ENCODE data around the gene CEP128.
A peak's percentile ranks its signal among the peaks of the same experiment; 100 is the strongest.

CEP128 gene

GRCh38 chr14:80944861-80945617 lies 3.5 kb upstream of the CEP128 start:
- Histone ChIP-seq H3K9me3 (no peaks in the 10 kb centered on the region), H3K4me1 (peaks cover 4% of the 10 kb centered on the region; the same call in 1 of the 2 replicates), H3K36me3 (replicated peaks) (no peaks in the 10 kb centered on the region), H3K4me3 (no peak overlapping the region), H3K27me3 (ENCODE audit: low read depth) (peaks cover 6% of the 10 kb centered on the region; the same call in 1 of the 2 replicates)
- in situ Hi-C loops (cut with MboI; ENCODE audit: low sequenced_read_pairs) = no loop called here
- DNase-seq (ENCODE audit: low spot score in 2 of 2) = no peak

DNA sequence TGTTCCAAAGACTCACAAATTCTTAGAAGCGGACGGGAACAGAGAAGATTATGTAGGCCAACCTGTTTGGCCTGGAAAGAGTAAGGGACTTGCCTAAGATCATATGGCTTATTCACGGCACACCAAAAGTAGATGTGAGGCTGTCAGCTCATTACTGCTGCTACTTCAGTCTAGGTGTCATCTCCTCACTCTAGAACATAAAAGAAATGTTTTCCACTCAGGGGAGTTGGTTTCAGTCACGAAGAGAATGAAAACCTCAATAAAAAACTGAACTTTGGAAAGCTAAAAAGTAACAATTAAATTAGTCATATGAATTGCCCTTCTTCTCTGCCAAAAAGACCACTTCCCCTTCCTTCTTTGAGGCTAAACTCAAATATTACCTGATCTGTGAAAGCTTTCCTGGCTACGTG lies 658 bp upstream of the CEP128 start:
- in situ Hi-C loops (cut with MboI; ENCODE audit: low sequenced_read_pairs) = no loop called here
- Histone ChIP-seq H3K36me3 (replicated peaks) (no peaks in the 10 kb centered on the region), H3K27me3 (ENCODE audit: low read depth) (no peaks in the 10 kb centered on the region), H3K4me3 (peak overlapping the region; percentile 64), H3K4me1 (peaks cover 4% of the 10 kb centered on the region; the same call in 1 of the 2 replicates), H3K9me3 (no peaks in the 10 kb centered on the region)
- peak in 1 of 2 experiments; percentile 7 for DNase-seq (ENCODE audit: low spot score in 2 of 2)

- no peaks in the 10 kb centered on the region; the same call in 1 of the 2 replicates for H3K36me3 ChIP-seq (replicated peaks)
- no peaks in the 10 kb centered on the region for H3K27me3 ChIP-seq (ENCODE audit: low read depth)
- no peak overlapping the region for H3K4me3 ChIP-seq
- DNase-seq (ENCODE audit: low spot score in 2 of 2) = no peak
- in situ Hi-C loops (cut with MboI; ENCODE audit: low sequenced_read_pairs) = no loop called here
- H3K4me1 ChIP-seq = peaks cover 4% of the 10 kb centered on the region; the same call in 1 of the 2 replicates
- no peaks in the 10 kb centered on the region for H3K9me3 ChIP-seq
Observed at GRCh38 chr14:80940146-80940545, 1.4 kb downstream of the CEP128 start.

GRCh38 chr14:80933686-80934085 lies 7.9 kb downstream of the CEP128 start:
- DNase-seq (ENCODE audit: low spot score in 2 of 2) = no peak
- no peaks in the 10 kb centered on the region; the same call in 1 of the 2 replicates for H3K36me3 ChIP-seq (replicated peaks)
- no peak overlapping the region for H3K4me3 ChIP-seq
- H3K27me3 ChIP-seq (ENCODE audit: low read depth) = no peaks in the 10 kb centered on the region
- in situ Hi-C loops (cut with MboI; ENCODE audit: low sequenced_read_pairs) = no loop called here
- H3K9me3 ChIP-seq = no peaks in the 10 kb centered on the region
- H3K4me1 ChIP-seq = no peaks in the 10 kb centered on the region

DNA sequence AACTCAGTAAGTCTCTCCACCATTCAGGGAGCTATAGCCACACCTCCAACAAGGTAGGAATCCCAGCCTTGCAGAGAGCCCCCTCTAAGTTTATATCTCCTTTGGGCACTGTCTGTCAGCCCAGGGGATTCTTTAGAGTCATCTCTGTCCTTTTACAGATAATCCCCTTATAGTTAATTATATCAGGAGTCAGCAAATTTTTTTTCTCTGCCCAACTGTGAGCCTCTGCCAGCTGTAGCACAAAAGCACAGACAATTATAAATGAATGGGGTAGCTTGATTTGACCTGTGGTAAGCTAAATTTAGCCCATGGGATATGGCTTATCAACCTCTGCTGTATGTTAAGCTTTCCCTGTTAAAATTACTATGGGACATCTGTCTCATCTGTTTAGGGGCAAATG lies 8.3 kb downstream of the CEP128 start:
- Histone ChIP-seq H3K4me1 (no peaks in the 10 kb centered on the region), H3K4me3 (no peak overlapping the region), H3K36me3 (replicated peaks) (no peaks in the 10 kb centered on the region; the same call in 1 of the 2 replicates), H3K9me3 (no peaks in the 10 kb centered on the region), H3K27me3 (ENCODE audit: low read depth) (no peaks in the 10 kb centered on the region)
- in situ Hi-C loops (cut with MboI; ENCODE audit: low sequenced_read_pairs) = no loop called here
- no peak for DNase-seq (ENCODE audit: low spot score in 2 of 2)

GRCh38 chr14:80930836-80931389 lies 10.6 kb downstream of the CEP128 start:
- Histone ChIP-seq H3K27me3 (ENCODE audit: low read depth) (no peaks in the 10 kb centered on the region), H3K4me3 (no peak overlapping the region), H3K9me3 (no peaks in the 10 kb centered on the region), H3K4me1 (no peaks in the 10 kb centered on the region), H3K36me3 (replicated peaks) (no peaks in the 10 kb centered on the region)
- no peak for DNase-seq (ENCODE audit: low spot score in 2 of 2)
- in situ Hi-C loops (cut with MboI; ENCODE audit: low sequenced_read_pairs) = no loop called here

GRCh38 chr14:80930095-80930494 lies 11.4 kb downstream of the CEP128 start:
- DNase-seq (ENCODE audit: low spot score in 2 of 2) = no peak
- Histone ChIP-seq H3K4me3 (no peak overlapping the region), H3K9me3 (no peaks in the 10 kb centered on the region), H3K4me1 (no peaks in the 10 kb centered on the region), H3K27me3 (ENCODE audit: low read depth) (no peaks in the 10 kb centered on the region), H3K36me3 (replicated peaks) (no peaks in the 10 kb centered on the region)
- in situ Hi-C loops (cut with MboI; ENCODE audit: low sequenced_read_pairs) = no loop called here

GRCh38 chr14:80927083-80927989 lies 14.2 kb downstream of the CEP128 start:
- H3K4me1 ChIP-seq = peaks cover 3% of the 10 kb centered on the region; the same call in 1 of the 2 replicates
- in situ Hi-C loops (cut with MboI; ENCODE audit: low sequenced_read_pairs) = no loop called here
- no peaks in the 10 kb centered on the region for H3K36me3 ChIP-seq (replicated peaks)
- H3K4me3 ChIP-seq = no peak overlapping the region
- H3K9me3 ChIP-seq = no peaks in the 10 kb centered on the region
- no peaks in the 10 kb centered on the region for H3K27me3 ChIP-seq (ENCODE audit: low read depth)
- no peak for DNase-seq (ENCODE audit: low spot score in 2 of 2)

GRCh38 chr14:80926397-80927082 lies 15.0 kb downstream of the CEP128 start:
- Histone ChIP-seq H3K9me3 (no peaks in the 10 kb centered on the region), H3K4me3 (no peak overlapping the region), H3K4me1 (peaks cover 3% of the 10 kb centered on the region; the same call in 1 of the 2 replicates), H3K36me3 (replicated peaks) (no peaks in the 10 kb centered on the region), H3K27me3 (ENCODE audit: low read depth) (no peaks in the 10 kb centered on the region)
- no peak for DNase-seq (ENCODE audit: low spot score in 2 of 2)
- in situ Hi-C loops (cut with MboI; ENCODE audit: low sequenced_read_pairs) = no loop called here

GRCh38 chr14:80924365-80925103 lies 17.0 kb downstream of the CEP128 start:
- Histone ChIP-seq H3K36me3 (replicated peaks) (no peaks in the 10 kb centered on the region), H3K4me1 (peaks cover 3% of the 10 kb centered on the region; the same call in 1 of the 2 replicates), H3K9me3 (no peaks in the 10 kb centered on the region), H3K4me3 (no peak overlapping the region), H3K27me3 (ENCODE audit: low read depth) (no peaks in the 10 kb centered on the region)
- in situ Hi-C loops (cut with MboI; ENCODE audit: low sequenced_read_pairs) = no loop called here
- DNase-seq (ENCODE audit: low spot score in 2 of 2) = no peak

- peaks cover 3% of the 10 kb centered on the region; the same call in 1 of the 2 replicates for H3K4me1 ChIP-seq
- in situ Hi-C loops (cut with MboI; ENCODE audit: low sequenced_read_pairs) = no loop called here
Observed at GRCh38 chr14:80923368-80923767, 18.2 kb downstream of the CEP128 start.

DNA sequence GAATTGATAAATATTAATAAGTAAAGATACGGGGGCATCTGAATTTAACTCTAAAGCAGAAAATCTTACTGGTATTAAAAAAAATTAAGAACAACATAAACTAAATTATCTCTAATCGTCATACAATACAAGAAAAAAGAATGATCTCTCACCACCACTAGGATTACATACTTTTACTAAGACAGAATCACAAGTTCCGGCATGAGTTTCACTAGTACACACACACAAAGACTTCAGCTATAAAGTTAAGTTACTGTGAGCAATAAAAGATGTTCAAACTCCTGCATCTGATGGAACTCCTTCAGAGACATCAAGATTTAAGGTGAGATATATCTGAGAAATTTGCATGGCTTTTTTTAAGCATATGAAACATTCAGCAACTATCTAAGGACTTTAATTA lies 21.9 kb downstream of the CEP128 start:
- H3K27me3 ChIP-seq (ENCODE audit: low read depth) = no peaks in the 10 kb centered on the region
- 0 out of 2 replicates have a peak, but pooled peaks cover 2% of the 10 kb centered on the region for H3K36me3 ChIP-seq (replicated peaks)
- in situ Hi-C loops (cut with MboI; ENCODE audit: low sequenced_read_pairs) = no loop called here
- no peaks in the 10 kb centered on the region for H3K9me3 ChIP-seq
- no peak for DNase-seq (ENCODE audit: low spot score in 2 of 2)
- peaks cover 3% of the 10 kb centered on the region; the same call in 1 of the 2 replicates for H3K4me1 ChIP-seq
- H3K4me3 ChIP-seq = no peak overlapping the region

More at GRCh38 chr14:80923368-80923767, 18.2 kb downstream of the CEP128 start:
- no peaks in the 10 kb centered on the region for H3K27me3 ChIP-seq (ENCODE audit: low read depth)
- no peaks in the 10 kb centered on the region for H3K36me3 ChIP-seq (replicated peaks)
- DNase-seq (ENCODE audit: low spot score in 2 of 2) = peak in 1 of 2 experiments; percentile 19
- H3K9me3 ChIP-seq = no peaks in the 10 kb centered on the region
- H3K4me3 ChIP-seq = no peak overlapping the region

Data from HAP-1 (cell line).